Measurements from ENCODE around the gene RPS10.
A peak's percentile ranks its signal among the peaks of the same experiment; 100 is the strongest.
"Not testable (repeated sequence)": the region's sequence is repeated elsewhere in the genome, so short reads cannot be mapped to it uniquely, and the experiment has no call there.

Gene RPS10

GRCh38 chr6:34447910-34448309 is 22.0 kb upstream of the RPS10 start:
- DNase-seq (ENCODE audit: low spot score) = no peak

GRCh38 chr6:34447386-34447785 is 21.5 kb upstream of the RPS10 start:
- DNase-seq (ENCODE audit: low spot score) = no peak

- no peak for DNase-seq (ENCODE audit: low spot score)
These were observed 19.5 kb upstream of the RPS10 start for GRCh38 chr6:34445313-34445860.

DNA sequence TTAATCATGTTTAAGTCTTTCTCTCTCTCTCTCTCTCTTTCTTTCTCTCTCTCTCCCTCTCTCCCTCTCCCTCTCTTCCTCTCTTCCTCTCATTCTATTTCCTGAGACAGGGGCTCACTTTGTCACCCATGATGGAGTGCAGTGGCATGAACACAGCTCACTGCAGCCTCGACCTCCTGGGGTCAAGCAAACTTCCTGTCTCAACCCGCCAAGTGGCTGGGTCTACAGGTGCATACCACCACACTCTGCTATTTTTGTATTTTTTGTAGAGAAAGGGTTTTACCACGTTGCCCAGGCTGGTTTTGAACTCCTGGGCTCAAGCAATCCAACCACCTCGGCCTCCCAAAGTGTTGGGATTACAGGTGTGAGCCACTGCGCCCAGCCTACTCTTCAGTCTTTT is 15.7 kb upstream of the RPS10 start:
- no peak for DNase-seq (ENCODE audit: low spot score)

DNA sequence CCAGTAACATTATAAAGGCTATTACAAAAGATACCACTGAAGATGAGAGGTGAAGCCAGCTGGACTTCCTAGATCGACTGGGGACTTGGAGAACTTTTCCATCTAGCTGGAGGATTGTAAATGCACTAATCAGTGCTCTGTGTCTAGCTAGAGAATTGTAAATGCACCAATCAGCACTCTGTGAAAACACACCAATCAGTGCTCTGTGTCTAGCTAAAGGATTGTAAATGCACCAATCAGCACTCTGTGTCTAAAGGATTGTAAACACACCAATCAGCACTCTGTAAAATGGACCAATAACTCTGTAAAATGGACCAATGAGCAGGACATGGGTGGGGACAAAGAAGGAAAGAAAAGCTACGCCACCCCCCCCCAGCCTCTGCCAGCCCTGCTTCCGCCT is 13.6 kb upstream of the RPS10 start:
- no peak for DNase-seq (ENCODE audit: low spot score)

- DNase-seq (ENCODE audit: low spot score) = no peak
These were observed 12.8 kb upstream of the RPS10 start for GRCh38 chr6:34438705-34439104.

DNA sequence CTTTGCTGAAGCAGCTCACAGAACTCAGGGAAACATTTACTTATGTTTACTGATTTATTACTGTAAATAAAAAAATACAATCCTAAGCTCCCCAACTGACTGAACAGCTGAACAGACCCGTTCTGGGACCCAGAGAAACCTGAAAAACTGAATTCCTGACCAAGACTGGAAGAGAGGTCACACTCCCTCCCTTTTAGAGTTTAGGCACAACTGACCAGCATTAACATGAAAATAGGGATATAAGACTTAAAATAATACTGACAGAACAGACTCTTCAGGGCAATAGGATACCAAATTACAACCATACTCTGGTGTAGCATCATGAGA is 11.7 kb upstream of the RPS10 start:
- no peak for DNase-seq (ENCODE audit: low spot score)

DNA sequence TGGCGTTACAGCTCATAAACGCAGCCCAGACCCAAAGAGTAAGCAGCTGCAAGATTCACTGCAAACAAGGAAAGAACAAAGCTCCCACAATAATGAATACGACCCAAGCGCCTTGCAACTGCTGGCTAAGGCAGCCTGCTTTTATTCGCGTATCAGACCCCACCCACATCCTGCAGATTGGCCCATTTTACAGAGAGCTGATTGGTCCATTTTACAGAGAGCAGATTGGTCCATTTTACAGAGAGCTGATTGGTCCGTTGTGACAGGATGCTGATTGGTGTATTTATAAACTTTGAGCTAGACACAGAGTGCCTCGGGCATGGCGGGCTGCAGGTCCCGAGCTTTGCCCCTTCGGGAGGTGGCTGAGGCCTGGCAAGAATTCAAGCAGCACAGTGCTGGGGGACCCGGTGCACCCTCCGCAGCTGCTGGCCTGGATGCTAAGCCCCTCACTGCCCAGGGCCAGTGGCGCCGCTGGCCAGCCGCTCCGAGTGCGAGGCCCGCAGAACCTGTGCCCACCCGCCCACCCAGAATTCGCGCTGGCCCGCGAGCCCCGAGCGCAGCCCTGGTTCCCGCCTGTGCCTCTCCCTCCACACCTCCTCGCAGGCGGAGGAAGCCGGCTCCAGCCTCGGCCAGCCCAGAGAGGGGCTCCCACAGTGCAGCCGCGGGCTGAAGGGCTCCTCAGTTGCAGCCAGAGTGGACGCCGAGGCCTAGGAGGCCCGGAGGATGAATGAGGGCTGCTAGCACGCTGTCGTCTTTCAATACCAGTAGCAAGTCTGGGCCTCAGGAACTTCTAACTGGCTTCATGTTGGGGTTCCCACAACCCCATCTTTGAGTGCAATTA is 11.2 kb upstream of the RPS10 start:
- no peak for DNase-seq (ENCODE audit: low spot score)

GRCh38 chr6:34435916-34436315 is 10.0 kb upstream of the RPS10 start:
- no peak for DNase-seq (ENCODE audit: low spot score)

DNA sequence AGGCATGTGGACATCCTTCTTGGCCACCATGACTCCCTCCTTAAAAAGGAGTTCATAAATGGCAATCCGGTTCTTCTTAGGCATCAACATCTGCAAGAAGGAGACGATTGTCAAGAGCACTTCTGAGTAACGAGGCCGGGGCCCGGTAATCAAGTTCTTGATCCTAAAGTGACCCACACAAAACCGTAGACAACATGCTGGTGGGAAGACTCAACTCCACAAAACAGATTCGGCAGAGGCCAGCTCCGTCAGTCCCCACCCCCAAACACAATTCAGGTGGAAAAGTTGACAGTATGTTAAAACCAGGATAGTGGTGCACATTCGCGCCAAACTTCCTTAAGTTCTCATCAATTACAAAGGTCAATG is 754 bp downstream of the RPS10 start:
- DNase-seq (ENCODE audit: low spot score) = no peak

DNA sequence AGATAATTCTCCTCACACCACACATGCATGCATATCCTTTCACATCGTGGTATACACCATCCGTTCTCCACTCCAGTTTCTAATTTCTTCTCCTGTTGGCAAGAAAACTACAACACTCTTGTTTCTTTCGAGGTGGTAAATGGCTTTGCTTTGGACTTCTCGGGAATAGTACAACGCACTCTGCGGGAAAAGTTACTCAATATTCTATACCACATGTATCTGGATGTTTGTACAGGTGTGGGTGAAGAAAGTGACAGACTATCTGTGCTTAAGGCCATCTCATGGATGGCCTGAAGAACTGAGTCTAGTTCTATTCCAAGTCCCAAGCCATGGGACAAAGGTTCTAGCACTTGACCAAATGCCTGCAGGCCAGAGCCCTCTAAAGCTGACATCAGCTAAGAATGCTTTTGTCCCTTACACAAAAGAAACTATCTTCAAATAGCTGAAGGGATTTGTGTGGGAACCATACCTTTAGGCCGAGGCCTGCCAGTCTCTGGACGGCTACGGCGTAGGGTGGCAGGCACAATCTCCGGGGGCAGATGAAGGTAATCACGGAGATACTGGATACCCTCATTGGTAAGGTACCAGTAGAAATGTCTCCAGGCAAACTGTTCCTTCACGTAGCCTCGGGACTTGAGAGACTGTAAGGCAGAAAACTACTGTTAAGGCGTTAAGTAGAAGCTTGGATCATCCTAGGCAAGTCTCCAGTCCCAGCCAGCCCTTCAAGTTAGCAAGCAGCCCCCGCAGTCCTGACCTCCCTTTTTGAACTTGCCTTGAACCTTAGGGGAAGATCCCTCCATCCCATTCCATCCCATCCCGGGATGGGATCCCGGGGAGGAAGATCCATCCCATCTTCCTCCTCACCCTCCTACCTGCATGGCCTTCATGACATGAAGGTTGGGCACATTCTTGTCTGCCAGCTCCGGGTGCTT is 1.4 kb downstream of the RPS10 start:
- no peak for DNase-seq (ENCODE audit: low spot score)

DNA sequence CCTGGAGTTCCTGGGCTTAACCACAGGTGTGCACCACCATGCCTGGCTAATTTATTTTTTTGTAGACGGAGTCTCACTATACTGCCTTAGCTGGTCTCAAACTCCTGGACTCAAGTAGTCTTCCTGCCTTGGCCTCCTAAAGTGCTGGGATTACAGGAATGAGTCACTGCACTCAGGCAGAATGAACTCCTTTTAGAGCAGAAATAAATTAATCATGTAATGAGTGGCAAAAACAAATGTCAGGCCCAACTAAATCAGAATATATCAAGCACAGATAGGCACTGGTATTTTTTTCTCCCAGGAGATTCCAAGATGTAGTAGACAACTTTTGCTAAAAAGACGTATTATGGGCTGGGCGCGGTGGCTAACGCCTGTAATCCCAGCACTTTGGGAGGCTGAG is 2.6 kb downstream of the RPS10 start:
- DNase-seq (ENCODE audit: low spot score) = no peak

DNA sequence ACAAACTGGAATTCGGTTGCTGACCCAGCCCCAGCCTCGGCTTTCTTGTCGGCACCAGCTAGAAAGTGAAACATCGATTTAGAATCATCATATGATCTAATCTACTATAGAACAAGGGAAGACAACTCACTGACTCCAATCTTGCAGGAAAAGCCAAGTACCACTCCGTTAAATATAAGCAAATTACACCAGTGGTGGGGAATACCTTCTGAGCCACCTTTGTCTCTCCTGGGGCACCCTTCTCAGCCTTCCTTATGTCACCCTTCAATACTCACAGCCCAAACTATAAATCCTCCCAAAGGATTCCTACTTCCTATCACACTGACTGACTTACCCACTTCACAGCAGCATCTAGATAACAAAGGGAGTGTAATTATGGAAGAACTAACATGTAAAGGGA is 7.5 kb downstream of the RPS10 start:
- DNase-seq (ENCODE audit: low spot score) = no peak

DNA sequence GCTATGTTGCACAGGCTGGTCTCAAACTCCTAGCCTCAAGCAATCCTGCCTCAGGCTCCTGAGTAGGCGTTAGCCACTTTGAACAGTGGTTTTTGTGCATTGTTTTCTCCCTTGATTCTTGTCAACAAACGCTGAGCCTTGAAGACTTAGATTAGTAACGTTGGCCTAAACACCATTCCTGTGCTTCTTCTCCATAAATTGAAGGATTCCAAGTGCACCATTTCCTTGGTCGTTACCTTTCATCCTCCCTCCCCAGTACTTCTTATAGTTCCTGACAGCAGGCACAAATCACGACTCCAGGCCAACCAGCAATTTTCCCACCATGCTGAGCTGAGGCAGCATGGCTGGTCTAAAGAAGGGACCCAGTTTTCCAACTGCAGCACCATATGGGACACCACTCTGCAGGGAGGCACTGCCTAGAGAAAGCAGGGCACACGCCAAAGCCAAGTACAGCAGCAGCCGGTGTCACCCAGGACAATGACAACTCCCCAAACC is 8.9 kb downstream of the RPS10 start:
- DNase-seq (ENCODE audit: low spot score) = no peak

DNA sequence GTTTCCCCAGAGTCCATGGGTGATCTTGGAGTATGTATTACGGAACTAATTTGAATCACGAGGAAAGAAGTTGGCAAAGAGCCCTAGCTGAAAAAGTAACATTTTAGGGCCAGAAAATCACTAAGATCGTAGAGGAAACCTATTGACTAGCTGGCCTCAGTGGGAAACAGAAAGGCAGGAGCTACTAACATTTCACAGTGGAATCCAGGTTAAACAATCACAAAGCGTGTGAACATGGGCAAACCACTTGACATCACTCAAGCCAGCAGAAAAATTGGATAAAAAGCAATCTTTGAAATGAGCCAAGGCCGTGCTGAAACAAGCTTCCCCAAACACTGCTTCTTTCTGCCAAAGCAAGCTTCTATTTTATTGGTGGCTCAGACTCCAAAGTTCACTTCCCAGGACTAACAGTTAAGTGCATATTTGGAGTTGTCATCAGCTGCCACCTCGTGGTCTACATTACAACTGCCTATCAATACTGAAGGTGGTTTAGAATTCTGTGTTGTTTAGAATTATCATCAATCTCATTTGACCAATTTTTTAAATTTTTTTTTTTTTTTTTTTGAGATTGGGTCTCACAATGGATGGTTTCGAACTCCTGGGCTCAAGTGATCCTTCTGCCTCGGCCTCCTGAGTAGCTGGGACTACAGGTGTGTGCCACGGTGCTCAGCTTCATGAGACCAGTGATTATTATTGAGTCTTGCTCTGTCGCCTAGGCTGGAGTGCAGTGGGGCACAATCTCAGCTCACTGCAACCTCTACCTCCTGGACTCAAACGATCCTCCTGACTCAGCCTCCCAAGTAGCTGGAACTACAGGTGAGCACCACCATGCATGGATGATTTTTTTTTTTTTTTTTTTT is 10.6 kb downstream of the RPS10 start:
- peak; percentile 80 for DNase-seq (ENCODE audit: low spot score)

- DNase-seq (ENCODE audit: low spot score) = no peak
These were observed 13.1 kb downstream of the RPS10 start for GRCh38 chr6:34412643-34413214.

GRCh38 chr6:34412016-34412415 is 13.9 kb downstream of the RPS10 start:
- DNase-seq (ENCODE audit: low spot score) = no peak

GRCh38 chr6:34407915-34408314 is 18.0 kb downstream of the RPS10 start:
- DNase-seq (ENCODE audit: low spot score) = not testable (repeated sequence)

GRCh38 chr6:34396518-34396917 is 29.4 kb downstream of the RPS10 start:
- no peak for DNase-seq (ENCODE audit: low spot score)

GRCh38 chr6:34393966-34394305 is 31.9 kb downstream of the RPS10 start:
- DNase-seq (ENCODE audit: low spot score) = no peak

DNA sequence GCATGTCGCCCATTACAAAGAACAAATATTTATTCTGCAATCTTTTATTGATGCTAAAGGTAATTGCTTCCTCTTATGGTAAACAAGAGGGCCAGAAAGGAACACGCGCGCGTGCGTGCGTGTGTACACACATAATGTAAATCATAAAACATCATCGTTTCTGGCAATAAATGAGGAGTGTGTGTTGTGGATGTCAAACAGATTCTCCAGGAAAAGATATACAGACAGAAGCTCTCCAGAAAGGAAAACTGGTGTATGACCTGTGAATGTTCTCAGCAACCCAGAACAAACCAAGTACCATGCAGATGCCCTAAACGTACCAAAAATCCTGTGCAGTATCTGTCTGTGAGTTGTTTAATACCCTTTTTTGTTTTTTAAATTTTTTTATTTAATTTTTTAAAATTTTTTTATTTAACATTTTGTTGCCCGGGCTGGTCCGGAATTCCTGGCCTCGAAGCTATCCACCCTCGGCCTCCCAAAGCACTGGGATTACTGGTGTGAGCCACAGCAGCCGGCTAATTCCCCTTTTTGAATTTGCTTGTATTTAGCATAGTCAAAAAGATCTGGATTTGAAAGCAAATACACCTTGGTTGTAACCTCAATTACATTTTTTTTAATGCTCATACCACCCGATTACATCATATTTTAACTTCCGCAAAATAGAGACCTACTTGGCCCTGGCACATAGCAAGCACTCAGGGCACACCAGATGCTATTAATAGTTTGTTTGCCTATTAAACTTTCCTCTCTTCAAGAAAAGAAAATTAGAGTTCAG is 32.5 kb downstream of the RPS10 start:
- no peak for DNase-seq (ENCODE audit: low spot score)

Data from LoVo (cell line).